ENCODE measurements around the gene BCL10.

Gene BCL10

GRCh38 chr1:85223334-85223733 lies 53.1 kb downstream of the BCL10 start:
- Histone ChIP-seq H3K36me3 (ENCODE audit: control insufficient read depth, insufficient read depth, low read length) (no peaks in the 10 kb centered on the region), H3K4me1 (ENCODE audit: control insufficient read depth, insufficient read depth, low read length, poor library complexity, severe bottlenecking) (peaks cover 9% of the 10 kb centered on the region), H3K9me3 (ENCODE audit: control insufficient read depth, low read length) (no peaks in the 10 kb centered on the region), H3K4me3 (ENCODE audit: extremely low read depth, insufficient read depth, low read length, poor library complexity, severe bottlenecking) (no peak overlapping the region), H3K27ac (ENCODE audit: low read depth, low read length, severe bottlenecking) (no peak overlapping the region)
- WGBS, 2 experiments (ENCODE audit: insufficient coverage in 2 of 2), result 60 to 79% methylated on average over 3 to 4 of the region's 5 CpGs

GRCh38 chr1:85220756-85221201 lies 55.7 kb downstream of the BCL10 start:
- Histone ChIP-seq H3K4me3 (ENCODE audit: extremely low read depth, insufficient read depth, low read length, poor library complexity, severe bottlenecking) (no peak overlapping the region), H3K36me3 (ENCODE audit: control insufficient read depth, insufficient read depth, low read length) (no peaks in the 10 kb centered on the region), H3K27ac (ENCODE audit: low read depth, low read length, severe bottlenecking) (no peak overlapping the region), H3K4me1 (ENCODE audit: control insufficient read depth, insufficient read depth, low read length, poor library complexity, severe bottlenecking) (peaks cover 9% of the 10 kb centered on the region), H3K9me3 (ENCODE audit: control insufficient read depth, low read length) (no peaks in the 10 kb centered on the region)
- WGBS, 2 experiments (ENCODE audit: insufficient coverage in 2 of 2), result 62 to 72% methylated on average over 6 of the region's 7 CpGs

GRCh38 chr1:85219853-85220610 lies 56.4 kb downstream of the BCL10 start:
- H3K9me3 ChIP-seq (ENCODE audit: control insufficient read depth, low read length), result no peaks in the 10 kb centered on the region
- no peak overlapping the region for H3K27ac ChIP-seq (ENCODE audit: low read depth, low read length, severe bottlenecking)
- H3K4me3 ChIP-seq (ENCODE audit: extremely low read depth, insufficient read depth, low read length, poor library complexity, severe bottlenecking), result no peak overlapping the region
- WGBS, 2 experiments (ENCODE audit: insufficient coverage in 2 of 2), result 100% methylated on average over 1 of the region's 2 CpGs; no CpG with 5 or more reads in 1 of the 2 experiments
- H3K36me3 ChIP-seq (ENCODE audit: control insufficient read depth, insufficient read depth, low read length), result no peaks in the 10 kb centered on the region
- peaks cover 9% of the 10 kb centered on the region for H3K4me1 ChIP-seq (ENCODE audit: control insufficient read depth, insufficient read depth, low read length, poor library complexity, severe bottlenecking)

GRCh38 chr1:85216697-85217096 lies 59.7 kb downstream of the BCL10 start:
- Histone ChIP-seq H3K27ac (ENCODE audit: low read depth, low read length, severe bottlenecking) (no peak overlapping the region), H3K4me3 (ENCODE audit: extremely low read depth, insufficient read depth, low read length, poor library complexity, severe bottlenecking) (no peak overlapping the region), H3K9me3 (ENCODE audit: control insufficient read depth, low read length) (no peaks in the 10 kb centered on the region), H3K4me1 (ENCODE audit: control insufficient read depth, insufficient read depth, low read length, poor library complexity, severe bottlenecking) (no peaks in the 10 kb centered on the region), H3K36me3 (ENCODE audit: control insufficient read depth, insufficient read depth, low read length) (no peaks in the 10 kb centered on the region)

Data from mesodermal cell (in vitro differentiated cells).